ENCODE data around the gene ITPR2. TPM values are rescaled to one million over a fixed set of nuclear protein-coding genes. Genes with fewer than 3 reads are reported as not detected.
"Not testable (repeated sequence)": the region's sequence is repeated elsewhere in the genome, so short reads cannot be mapped to it uniquely, and the experiment has no call there.

The ITPR2 gene
- total RNA-seq, 3 donors from 2014 or later, result 33.3 to 60.8 (median 54.0) TPM

DNA sequence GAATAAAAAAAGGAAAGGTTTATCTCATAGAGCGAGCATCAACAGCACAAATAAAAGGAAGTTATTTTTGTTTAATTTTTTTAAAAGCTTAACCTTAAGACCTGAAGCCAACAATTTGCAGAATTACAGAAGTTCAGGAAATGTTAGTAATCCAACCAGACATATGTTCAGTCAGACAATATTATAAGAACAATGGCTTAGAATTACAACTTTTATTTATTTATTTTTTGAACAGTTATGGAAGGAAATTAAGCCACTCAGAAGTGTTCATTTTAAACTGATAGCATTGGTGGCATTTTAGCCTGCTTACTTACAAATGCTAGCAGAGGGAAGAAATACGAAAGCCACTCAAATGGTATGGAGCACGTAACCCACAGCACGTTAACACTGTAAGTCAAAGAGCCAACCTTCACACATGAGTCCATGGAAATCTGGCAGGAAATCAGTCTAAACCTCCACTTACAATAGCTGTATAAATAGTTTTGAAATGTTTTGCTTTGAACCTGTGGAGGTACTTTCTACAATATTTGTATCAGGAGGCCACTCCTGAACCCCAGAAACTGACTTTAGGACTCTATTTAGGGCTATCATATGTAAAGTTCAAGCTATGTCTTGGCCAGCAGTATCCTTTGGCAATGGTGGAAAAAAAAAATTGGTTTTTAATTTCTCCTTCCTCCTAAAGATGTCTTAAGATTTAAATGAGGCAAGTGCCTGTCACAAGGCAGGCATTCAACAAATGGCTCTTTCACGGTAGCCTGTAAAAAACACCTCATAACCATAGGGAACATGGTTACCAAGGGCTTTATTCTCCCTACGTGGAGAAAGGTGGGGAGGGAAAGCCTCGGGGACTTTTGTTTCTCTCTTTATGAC is 102.3 kb downstream of the ITPR2 start:
- Histone ChIP-seq H3K36me3 (ENCODE audit: low read depth) (no peaks in the 10 kb centered on the region), H3K4me1 (ENCODE audit: low read depth) (no peaks in the 10 kb centered on the region), H3K4me3 (no peak overlapping the region), H3K9me3 (no peaks in the 10 kb centered on the region)
- intact Hi-C loops (cut with DNase I, micrococcal nuclease), result no loop called here
- TF ChIP-seq CTCF (IDR thresholded peaks at IDR 0.05), result no peak
- DNase-seq (no peak), ATAC-seq (no peak)

- H3K4me1 ChIP-seq (ENCODE audit: low read depth); intact Hi-C loops (cut with DNase I, micrococcal nuclease); ATAC-seq; H3K9me3 ChIP-seq; DNase-seq; H3K36me3 ChIP-seq (ENCODE audit: low read depth); H3K4me3 ChIP-seq: not testable (repeated sequence)
Observed at GRCh38 chr12:26729137-26729671, 103.8 kb downstream of the ITPR2 start.

GRCh38 chr12:26728205-26729050 is 104.6 kb downstream of the ITPR2 start:
- ATAC-seq (no peak), DNase-seq (no peak)
- intact Hi-C loops (cut with DNase I, micrococcal nuclease), result no loop called here

GRCh38 chr12:26727482-26728204 is 105.4 kb downstream of the ITPR2 start:
- ATAC-seq (no peak), DNase-seq (no peak)
- H3K9me3 ChIP-seq, result no peaks in the 10 kb centered on the region
- intact Hi-C loops (cut with DNase I, micrococcal nuclease), result no loop called here
- H3K4me1 ChIP-seq (ENCODE audit: low read depth), result no peaks in the 10 kb centered on the region
- no peak overlapping the region for H3K4me3 ChIP-seq
- no peaks in the 10 kb centered on the region for H3K36me3 ChIP-seq (ENCODE audit: low read depth)
- TF ChIP-seq CTCF (IDR thresholded peaks at IDR 0.05), result no peak

More at GRCh38 chr12:26728205-26729050, 104.6 kb downstream of the ITPR2 start:
- Histone ChIP-seq H3K36me3 (ENCODE audit: low read depth) (no peaks in the 10 kb centered on the region), H3K9me3 (no peaks in the 10 kb centered on the region), H3K4me1 (ENCODE audit: low read depth) (no peaks in the 10 kb centered on the region), H3K4me3 (no peak overlapping the region)
- TF ChIP-seq CTCF (IDR thresholded peaks at IDR 0.05), result no peak

DNA sequence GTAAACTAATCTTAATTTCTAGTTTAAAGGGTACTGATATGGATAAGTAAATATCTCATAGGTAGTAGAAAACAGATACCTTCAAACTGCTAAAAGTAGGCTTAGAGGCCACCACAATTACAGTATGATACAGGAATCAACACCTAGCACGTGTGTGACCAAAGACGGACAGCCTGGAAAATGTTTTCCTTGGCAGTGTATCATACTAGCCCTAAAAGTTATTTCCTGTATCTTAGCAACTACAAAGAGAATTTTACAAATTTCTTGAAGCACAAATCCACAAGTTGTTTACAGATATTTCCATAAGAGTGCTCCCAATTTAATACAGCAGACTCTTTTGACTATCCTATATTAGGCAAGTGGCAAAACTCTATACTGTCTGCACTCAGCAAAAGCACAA is 106.0 kb downstream of the ITPR2 start:
- H3K4me1 ChIP-seq (ENCODE audit: low read depth), result no peaks in the 10 kb centered on the region
- TF ChIP-seq CTCF (IDR thresholded peaks at IDR 0.05), result no peak
- no peak for ATAC-seq
- no peak for DNase-seq
- H3K4me3 ChIP-seq, result no peak overlapping the region
- no peaks in the 10 kb centered on the region for H3K36me3 ChIP-seq (ENCODE audit: low read depth)
- intact Hi-C loops (cut with DNase I, micrococcal nuclease), result no loop called here
- no peaks in the 10 kb centered on the region for H3K9me3 ChIP-seq

All from mucosa of descending colon (tissue), 3 donors.